T-helper 1 cell treated with Interleukin-12 subunit alpha and Interleukin-12 subunit beta and Interleukin-4 antibody, amounts not matched to agents 30 μg/mL and 1 μg/mL, for 36 hours (primary cell): ENCODE data around the gene CEP57L1.
"Not testable (repeated sequence)": the region's sequence is repeated elsewhere in the genome, so short reads cannot be mapped to it uniquely, and the experiment has no call there.

Source experiments
- H3K27ac Mint-ChIP-seq: one replicate; pipeline ENCODE4 v1.8.0; 2021; ENCODE audit warnings: mild to moderate bottlenecking, mixed read lengths
- H3K27me3 Mint-ChIP-seq: one replicate; pipeline ENCODE4 v1.8.0; 2021; ENCODE audit warnings: low read depth, mixed read lengths
- H3K36me3 Mint-ChIP-seq: one replicate; pipeline ENCODE4 v1.8.0; 2021; ENCODE audit warnings: low read depth, mixed read lengths
- H3K4me1 Mint-ChIP-seq: one replicate; pipeline ENCODE4 v1.8.0; 2021; ENCODE audit warnings: low read depth, mixed read lengths
- H3K4me3 Mint-ChIP-seq: one replicate; pipeline ENCODE4 v1.8.0; 2021; ENCODE audit warnings: mild to moderate bottlenecking, moderate library complexity, mixed read lengths
- H3K9me3 Mint-ChIP-seq: one replicate; pipeline ENCODE4 v1.8.0; 2021; ENCODE audit warnings: mixed read lengths

The CEP57L1 gene

DNA sequence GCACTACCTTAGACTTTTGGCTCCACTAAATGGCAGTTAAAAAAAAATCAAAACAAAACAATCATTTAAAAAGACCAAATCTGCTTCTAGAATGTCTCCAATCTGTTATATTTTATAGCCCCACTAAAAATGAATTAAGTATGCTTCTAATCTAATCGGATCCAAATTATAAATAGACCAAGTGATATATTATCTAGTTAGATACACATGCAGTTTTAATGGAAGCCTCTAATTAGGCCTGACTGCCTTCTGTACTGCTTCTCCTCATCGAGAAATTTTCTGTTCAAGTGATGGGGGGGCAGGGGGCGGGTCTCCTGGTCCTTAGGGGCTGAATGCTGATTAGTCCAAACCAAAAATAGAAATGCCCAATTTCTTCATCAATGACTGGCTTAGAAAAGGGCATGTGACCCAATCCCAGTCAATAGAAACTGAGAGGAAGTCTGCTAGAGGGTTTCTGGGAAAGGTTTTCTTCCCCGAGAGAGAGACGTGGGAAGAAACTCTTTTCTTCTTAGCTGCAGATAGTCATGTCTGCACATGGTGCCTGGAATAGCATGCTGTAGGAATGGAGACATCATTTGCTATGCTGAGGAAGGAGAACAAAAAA lies 7.5 kb upstream of the CEP57L1 start:
- H3K9me3 Mint-ChIP-seq: no peaks in the 10 kb centered on the region
- H3K4me3 Mint-ChIP-seq: no peak overlapping the region

GRCh38 chr6:109088995-109089394 lies 6.3 kb upstream of the CEP57L1 start:
- peaks cover 28% of the 10 kb centered on the region for H3K4me1 Mint-ChIP-seq
- no peaks in the 10 kb centered on the region for H3K9me3 Mint-ChIP-seq
- H3K36me3 Mint-ChIP-seq: peaks cover 2% of the 10 kb centered on the region
- H3K27ac Mint-ChIP-seq: no peak overlapping the region
- no peaks in the 10 kb centered on the region for H3K27me3 Mint-ChIP-seq
- no peak overlapping the region for H3K4me3 Mint-ChIP-seq

More for the DNA sequence above, 7.5 kb upstream of the CEP57L1 start:
- Mint-ChIP-seq H3K27me3 (no peaks in the 10 kb centered on the region), H3K27ac (no peak overlapping the region), H3K36me3 (peaks cover 2% of the 10 kb centered on the region), H3K4me1 (peaks cover 20% of the 10 kb centered on the region)

DNA sequence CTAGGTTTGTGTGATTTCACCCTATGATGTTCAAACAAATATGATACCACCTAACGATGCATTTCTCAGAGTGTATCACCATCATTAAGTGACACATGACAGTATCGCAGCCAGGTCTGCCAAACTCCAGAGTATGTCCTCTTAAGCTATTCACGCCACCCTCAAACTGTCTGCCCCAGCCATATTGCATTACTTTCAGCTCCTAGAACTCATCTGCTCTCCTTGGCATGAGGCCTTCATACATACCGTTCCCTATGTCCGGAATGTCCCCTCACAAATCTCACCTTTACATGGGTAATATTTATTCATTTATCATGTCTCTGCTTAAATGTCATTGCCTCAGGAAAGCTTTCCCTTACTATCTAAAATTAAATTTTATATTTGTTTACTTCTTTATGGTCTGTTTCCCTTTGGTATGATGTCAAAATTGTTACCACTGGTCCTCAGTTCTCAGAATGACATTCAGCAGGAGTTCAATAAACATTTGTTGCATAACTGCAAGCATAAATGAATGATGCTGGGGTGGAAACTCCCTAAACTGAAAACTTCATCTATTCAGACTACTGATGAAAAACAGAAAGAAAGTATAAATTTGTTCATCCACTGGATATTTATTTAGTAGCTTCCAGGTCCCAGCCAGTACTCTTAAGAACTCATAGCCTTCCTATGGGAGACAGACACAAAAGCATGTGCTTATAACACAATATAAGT lies 3.8 kb upstream of the CEP57L1 start:
- Mint-ChIP-seq H3K27ac (peak overlapping the region; percentile 64), H3K27me3 (no peaks in the 10 kb centered on the region), H3K4me1 (peaks cover 36% of the 10 kb centered on the region), H3K4me3 (peak overlapping the region; percentile 72), H3K36me3 (peaks cover 3% of the 10 kb centered on the region), H3K9me3 (no peaks in the 10 kb centered on the region)

- H3K27me3 Mint-ChIP-seq: no peaks in the 10 kb centered on the region
- H3K36me3 Mint-ChIP-seq: peaks cover 3% of the 10 kb centered on the region
- H3K4me1 Mint-ChIP-seq: peaks cover 40% of the 10 kb centered on the region
- peak overlapping the region; percentile 72 for H3K4me3 Mint-ChIP-seq
- H3K9me3 Mint-ChIP-seq: no peaks in the 10 kb centered on the region
- H3K27ac Mint-ChIP-seq: peak overlapping the region; percentile 64
These were observed 3.2 kb upstream of the CEP57L1 start for GRCh38 chr6:109092074-109092473.

GRCh38 chr6:109093732-109094415 lies 1.4 kb upstream of the CEP57L1 start:
- H3K27me3 Mint-ChIP-seq: no peaks in the 10 kb centered on the region
- H3K4me3 Mint-ChIP-seq: peak overlapping the region; percentile 87
- peak overlapping the region; percentile 79 for H3K27ac Mint-ChIP-seq
- no peaks in the 10 kb centered on the region for H3K9me3 Mint-ChIP-seq
- H3K36me3 Mint-ChIP-seq: peaks cover 7% of the 10 kb centered on the region
- H3K4me1 Mint-ChIP-seq: peaks cover 51% of the 10 kb centered on the region

DNA sequence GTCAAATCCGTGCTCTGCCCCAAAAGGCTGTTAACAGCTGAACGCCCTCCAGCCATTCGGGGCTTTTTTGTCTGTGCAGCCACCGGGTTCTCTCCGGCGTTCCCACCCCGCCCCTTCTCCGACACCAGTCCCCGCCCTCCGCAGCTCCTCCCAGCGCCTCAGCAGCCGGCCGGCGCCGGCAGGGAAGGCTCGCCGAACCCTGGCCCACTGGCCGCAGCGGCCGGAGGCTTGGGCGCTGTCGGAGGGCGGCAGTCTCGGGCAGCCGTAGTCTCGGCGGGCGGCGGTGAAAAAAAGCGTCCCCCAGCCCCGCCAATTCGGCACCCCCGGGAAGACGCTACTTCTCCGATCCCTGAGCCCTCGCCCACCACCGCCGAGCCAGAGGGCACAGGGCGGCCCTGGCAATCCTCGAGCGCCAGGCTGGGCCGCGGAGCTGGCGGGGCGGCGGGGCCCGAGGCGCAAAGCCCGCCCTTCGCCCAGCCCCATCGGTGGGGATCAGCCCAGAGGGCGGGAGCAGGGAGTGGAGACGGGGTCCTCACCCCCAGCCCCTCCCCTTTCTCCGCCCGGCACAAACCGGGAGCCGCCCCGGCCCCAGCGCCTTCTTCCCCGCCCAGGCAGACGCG lies 781 bp upstream of the CEP57L1 start, which contains the start of gene SESN1:
Gene SESN1, minus strand, starts transcription at position 431 of the 620 bp plus-strand sequence. CDS start 773 bp downstream, outside the sequence.
- no peaks in the 10 kb centered on the region for H3K9me3 Mint-ChIP-seq
- peak within 1 kb of the TSS; percentile 99 for H3K27ac Mint-ChIP-seq
- peaks cover 11% of the 10 kb centered on the region for H3K36me3 Mint-ChIP-seq
- peaks cover 54% of the 10 kb centered on the region for H3K4me1 Mint-ChIP-seq
- H3K27me3 Mint-ChIP-seq: no peaks in the 10 kb centered on the region
- peak within 1 kb of the TSS; percentile 90 for H3K4me3 Mint-ChIP-seq

- H3K4me3 Mint-ChIP-seq: peak overlapping the region; percentile 90
- no peaks in the 10 kb centered on the region for H3K9me3 Mint-ChIP-seq
- no peaks in the 10 kb centered on the region for H3K27me3 Mint-ChIP-seq
- peaks cover 9% of the 10 kb centered on the region for H3K36me3 Mint-ChIP-seq
- peaks cover 52% of the 10 kb centered on the region for H3K4me1 Mint-ChIP-seq
- peak overlapping the region; percentile 99 for H3K27ac Mint-ChIP-seq
These were observed 453 bp downstream of the CEP57L1 start for GRCh38 chr6:109095835-109096084.

DNA sequence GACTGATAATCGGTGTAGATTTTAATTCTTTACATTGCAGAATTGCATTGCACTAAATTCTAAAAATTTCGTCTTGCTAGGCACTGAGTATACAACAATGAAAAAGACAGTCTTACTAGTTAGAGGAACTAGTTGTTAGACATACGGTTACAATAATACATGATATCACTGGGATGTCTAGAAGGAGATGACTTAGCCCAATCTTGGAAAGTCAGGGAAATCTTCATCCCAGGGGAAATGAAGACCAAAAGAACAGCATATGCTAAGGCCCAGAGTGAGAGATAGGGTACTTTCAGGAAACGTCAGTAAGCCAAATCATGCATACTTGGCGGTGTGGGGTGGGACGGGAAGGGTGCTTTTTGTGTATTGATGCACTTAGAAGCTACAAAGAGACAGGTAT lies 901 bp downstream of the CEP57L1 start:
- no peaks in the 10 kb centered on the region for H3K9me3 Mint-ChIP-seq
- H3K4me3 Mint-ChIP-seq: peak overlapping the region; percentile 90
- H3K36me3 Mint-ChIP-seq: peaks cover 9% of the 10 kb centered on the region
- H3K4me1 Mint-ChIP-seq: peaks cover 50% of the 10 kb centered on the region
- H3K27me3 Mint-ChIP-seq: no peaks in the 10 kb centered on the region
- H3K27ac Mint-ChIP-seq: peak overlapping the region; percentile 57

- Mint-ChIP-seq H3K27me3 (no peaks in the 10 kb centered on the region), H3K9me3 (no peaks in the 10 kb centered on the region), H3K36me3 (peaks cover 14% of the 10 kb centered on the region), H3K4me1 (peaks cover 36% of the 10 kb centered on the region), H3K27ac (no peak overlapping the region), H3K4me3 (no peak overlapping the region)
These were observed 2.4 kb downstream of the CEP57L1 start for GRCh38 chr6:109097661-109098060.

DNA sequence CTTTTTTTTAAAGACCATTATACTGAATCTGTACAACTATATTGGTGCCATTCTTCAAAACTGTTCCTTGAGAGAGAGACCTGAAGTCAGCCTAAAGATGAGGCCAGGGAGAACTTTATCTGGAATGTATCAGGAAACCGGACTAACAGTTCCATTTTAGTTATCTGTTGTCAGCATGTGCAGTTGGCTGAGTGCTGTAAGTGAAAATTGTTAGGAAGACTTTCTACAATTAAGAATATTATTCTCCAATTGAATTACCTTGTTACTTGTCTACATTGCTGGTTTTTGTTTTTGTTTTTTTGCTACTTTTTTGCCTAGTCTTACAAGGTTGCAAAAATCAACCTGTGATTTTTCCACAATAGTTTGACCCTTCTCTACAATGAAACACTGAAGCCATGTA lies 7.5 kb downstream of the CEP57L1 start:
- H3K36me3 Mint-ChIP-seq: peaks cover 13% of the 10 kb centered on the region
- no peaks in the 10 kb centered on the region for H3K27me3 Mint-ChIP-seq
- H3K4me1 Mint-ChIP-seq: peaks cover 9% of the 10 kb centered on the region
- H3K9me3 Mint-ChIP-seq: no peaks in the 10 kb centered on the region
- no peak overlapping the region for H3K27ac Mint-ChIP-seq
- no peak overlapping the region for H3K4me3 Mint-ChIP-seq

- Mint-ChIP-seq H3K27ac (no peak overlapping the region), H3K27me3 (no peaks in the 10 kb centered on the region), H3K4me3 (no peak overlapping the region), H3K4me1 (peaks cover 4% of the 10 kb centered on the region), H3K36me3 (peaks cover 9% of the 10 kb centered on the region), H3K9me3 (no peaks in the 10 kb centered on the region)
These were observed 8.6 kb downstream of the CEP57L1 start for GRCh38 chr6:109103942-109104341.

GRCh38 chr6:109104512-109104911 lies 9.2 kb downstream of the CEP57L1 start:
- H3K27ac Mint-ChIP-seq: no peak overlapping the region
- no peak overlapping the region for H3K4me3 Mint-ChIP-seq
- H3K27me3 Mint-ChIP-seq: no peaks in the 10 kb centered on the region
- peaks cover 6% of the 10 kb centered on the region for H3K36me3 Mint-ChIP-seq
- H3K4me1 Mint-ChIP-seq: peaks cover 2% of the 10 kb centered on the region
- H3K9me3 Mint-ChIP-seq: no peaks in the 10 kb centered on the region

DNA sequence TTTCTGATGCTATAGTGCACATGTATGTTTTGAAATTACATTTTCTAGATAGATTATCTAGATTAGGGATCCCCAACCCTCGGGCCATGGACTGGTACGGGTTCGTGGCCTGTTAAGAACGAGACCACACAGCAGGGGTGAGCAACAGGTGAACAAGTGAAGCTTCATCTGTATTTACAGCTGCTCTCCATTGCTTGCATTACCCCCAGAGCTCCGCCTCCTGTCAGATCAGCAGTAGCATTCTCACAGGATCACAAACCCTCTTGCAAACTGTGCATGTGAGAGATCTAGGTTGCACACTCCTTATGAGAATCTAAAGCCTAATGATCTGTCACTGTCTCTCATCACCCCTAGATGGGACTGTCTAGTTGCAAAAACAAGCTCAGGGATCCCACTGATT lies 10.4 kb downstream of the CEP57L1 start:
- H3K4me1 Mint-ChIP-seq: peaks cover 2% of the 10 kb centered on the region
- no peak overlapping the region for H3K4me3 Mint-ChIP-seq
- H3K9me3 Mint-ChIP-seq: peaks cover 5% of the 10 kb centered on the region
- peaks cover 9% of the 10 kb centered on the region for H3K36me3 Mint-ChIP-seq
- H3K27me3 Mint-ChIP-seq: no peaks in the 10 kb centered on the region
- H3K27ac Mint-ChIP-seq: no peak overlapping the region

- not testable (repeated sequence) for H3K27ac Mint-ChIP-seq, H3K36me3 Mint-ChIP-seq, H3K27me3 Mint-ChIP-seq, H3K4me1 Mint-ChIP-seq, H3K4me3 Mint-ChIP-seq
- peaks cover 11% of the 10 kb centered on the region for H3K9me3 Mint-ChIP-seq
These were observed 14.4 kb downstream of the CEP57L1 start for GRCh38 chr6:109109663-109110062.

- H3K27me3 Mint-ChIP-seq, H3K27ac Mint-ChIP-seq, H3K4me3 Mint-ChIP-seq, H3K36me3 Mint-ChIP-seq, H3K4me1 Mint-ChIP-seq: not testable (repeated sequence)
- peaks cover 11% of the 10 kb centered on the region for H3K9me3 Mint-ChIP-seq
These were observed 17.4 kb downstream of the CEP57L1 start for GRCh38 chr6:109112663-109113062.
